Thyroid gland (tissue), 4 donors: ENCODE data around the gene RADIL. TPM values are rescaled to one million over a fixed set of nuclear protein-coding genes. Genes with fewer than 3 reads are reported as not detected.

Experiments used
- DNase-seq, 2 donors: peaks; one replicate each; pipeline ENCODE4 v3.0.0-alpha.2; 2019
- H3K27ac ChIP-seq, 3 donors: fragments of 200-600 bp; sonication (generic); 1 replicate in 2 of 3; 2 replicates in 1 of 3; pipeline ENCODE4 v1.5.1; 2016 to 2019; ENCODE audit warnings: mild to moderate bottlenecking in 1 of 3, moderate library complexity in 1 of 3
- H3K27me3 ChIP-seq: fragments of 200-600 bp; sonication (generic); one replicate; pipeline ENCODE4 v1.5.1; 2019
- H3K36me3 ChIP-seq, 2 donors: fragments of 200-600 bp; sonication (generic); one replicate each; pipeline ENCODE4 v1.5.1; 2016 to 2019
- H3K4me1 ChIP-seq, 2 donors: fragments of 200-600 bp; sonication (generic); one replicate each; pipeline ENCODE4 v1.5.1; 2017 to 2019
- H3K4me3 ChIP-seq, 3 donors: fragments of 200-600 bp; sonication (generic); replicated peaks in 1 of 3; 1 replicate in 2 of 3; 2 replicates in 1 of 3; pipeline ENCODE4 v1.5.1; 2016; ENCODE audit warnings: mild to moderate bottlenecking in 1 of 3
- H3K9me3 ChIP-seq: fragments of 200-600 bp; sonication (generic); one replicate; pipeline ENCODE4 v1.5.1; 2017
- CTCF ChIP-seq, 6 experiments: fragments of 200-600 bp in 3 of 6; fragments of 450-650 bp in 3 of 6; sonication (generic) in 3 of 6; IDR thresholded peaks; one replicate each; pipeline ENCODE4 v1.5.1; 2016 to 2019; ENCODE audit warnings: antibody characterized with exemption in 6 of 6, mild to moderate bottlenecking in 2 of 6, inconsistent platforms in 1 of 6, moderate library complexity in 1 of 6
- POLR2A ChIP-seq, 2 donors: fragments of 450-650 bp; IDR thresholded peaks; one replicate each; pipeline ENCODE4 v1.6.1; 2017; ENCODE audit warnings: antibody characterized with exemption in 2 of 2, mild to moderate bottlenecking in 2 of 2, moderate library complexity in 1 of 2
- WGBS, 2 donors: methylation state at CpG; one replicate each; pipeline ENCODE4 v1.1.5; 2017; 5-methylcytosine and 5-hydroxymethylcytosine counted together
- intact Hi-C: fragments of 100-400 bp; cut with DNase I; formaldehyde crosslinking; loops from one replicate; pipeline ENCODE4 v1.15.1; 2023
- total RNA-seq, 4 donors: library from RNA; depleted of rRNA; stranded (reverse); fragments of >200 nt; gene quantifications; one replicate each; pipeline ENCODE4 v1.2.3, GENCODE V29; 2016

Gene RADIL
- total RNA-seq, 4 donors from 2014 or later: 4.9 to 11.1 (median 7.1) TPM

- Histone ChIP-seq H3K27ac (no peak overlapping the region), H3K4me1 (no peaks in the 10 kb centered on the region), H3K9me3 (no peaks in the 10 kb centered on the region), H3K4me3 (no peak overlapping the region), H3K27me3 (no peaks in the 10 kb centered on the region), H3K36me3 (no peaks in the 10 kb centered on the region)
- 93 to 95% methylated on average over 11 to 19 of the region's 27 CpGs for WGBS, 2 donors
- no peak for TF ChIP-seq CTCF (IDR thresholded peaks at IDR 0.05)
- no peak for TF ChIP-seq POLR2A (IDR thresholded peaks at IDR 0.05)
- intact Hi-C loops: loop anchor here (10.0 kb wide), 1 partner anchor 284 kb away; no protein-coding TSS in a partner anchor
- no peak for DNase-seq
Observed at GRCh38 chr7:4800926-4801838, 82.3 kb downstream of the RADIL start.

GRCh38 chr7:4800487-4800886 is 83.0 kb downstream of the RADIL start:
- intact Hi-C loops: loop anchor here (10.0 kb wide), 1 partner anchor 284 kb away; no protein-coding TSS in a partner anchor
- no peak for DNase-seq

GRCh38 chr7:4799508-4800268 is 83.8 kb downstream of the RADIL start:
- TF ChIP-seq CTCF (IDR thresholded peaks at IDR 0.05): no peak
- no peak for TF ChIP-seq POLR2A (IDR thresholded peaks at IDR 0.05)
- Histone ChIP-seq H3K27me3 (no peaks in the 10 kb centered on the region), H3K27ac (no peak overlapping the region), H3K9me3 (no peaks in the 10 kb centered on the region), H3K36me3 (no peaks in the 10 kb centered on the region), H3K4me1 (no peaks in the 10 kb centered on the region), H3K4me3 (no peak overlapping the region)
- intact Hi-C loops: loop anchor here (10.0 kb wide), 1 partner anchor 285 kb away; no protein-coding TSS in a partner anchor
- WGBS, 2 donors: 87 to 88% methylated on average over 15 to 22 of the region's 39 CpGs
- no peak for DNase-seq

More at GRCh38 chr7:4800487-4800886, 83.0 kb downstream of the RADIL start:
- 90 to 91% methylated on average over 8 to 9 of the region's 10 CpGs for WGBS, 2 donors
- H3K4me3 ChIP-seq: no peak overlapping the region
- H3K27ac ChIP-seq: no peak overlapping the region
- H3K36me3 ChIP-seq: no peaks in the 10 kb centered on the region
- no peak for TF ChIP-seq POLR2A (IDR thresholded peaks at IDR 0.05)
- TF ChIP-seq CTCF (IDR thresholded peaks at IDR 0.05): no peak
- no peaks in the 10 kb centered on the region for H3K4me1 ChIP-seq
- H3K9me3 ChIP-seq: no peaks in the 10 kb centered on the region
- no peaks in the 10 kb centered on the region for H3K27me3 ChIP-seq

GRCh38 chr7:4798706-4799235 is 84.7 kb downstream of the RADIL start:
- TF ChIP-seq CTCF (IDR thresholded peaks at IDR 0.05) (no peak), POLR2A (IDR thresholded peaks at IDR 0.05) (no peak)
- Histone ChIP-seq H3K36me3 (no peaks in the 10 kb centered on the region), H3K4me3 (no peak overlapping the region), H3K4me1 (no peaks in the 10 kb centered on the region), H3K27me3 (no peaks in the 10 kb centered on the region), H3K9me3 (no peaks in the 10 kb centered on the region), H3K27ac (no peak overlapping the region)
- intact Hi-C loops: no loop called here
- WGBS, 2 donors: 81 to 82% methylated on average over 10 to 11 of the region's 15 CpGs
- DNase-seq: no peak
